HepG2 (cell line): ENCODE measurements around the gene MACROD2. TPM values are rescaled to one million over a fixed set of nuclear protein-coding genes. Genes with fewer than 3 reads are reported as not detected.

Experiments used
- ATAC-seq: fragments of 200-7000 bp; cut with Tn5 transposase; 3 replicates; pipeline ENCODE4 v1.9.1; 2020; ENCODE audit warnings: mild to moderate bottlenecking, moderate library complexity
- BruUV-seq: library from RNA; stranded (reverse); fragments of 400-500 nt; replicated peaks from 2 replicates; lab custom pipeline; 2021; lab: Mats Ljungman, UMichigan
- CTCF ChIA-PET: fragments of 300-600 bp; formaldehyde crosslinking; extraction: SDS; loops from one replicate; lab custom pipeline; 2021; ENCODE audit warnings: low total read pairs, inconsistent platforms, low intra/inter-chr PET ratio; lab: Yijun Ruan, JAX
- POLR2A ChIA-PET: fragments of 350-600 bp; sonication (Branson Sonifier 250); formaldehyde crosslinking; loops from one replicate; lab custom pipeline; 2020; ENCODE audit warnings: antibody characterized with exemption, inconsistent platforms; lab: Yijun Ruan, JAX
- DNase-seq: peaks from one replicate; pipeline ENCODE4 v3.0.0-alpha.2; 2015; ENCODE audit warnings: low spot score
- FAIRE-seq: peaks from 3 replicates; lab custom pipeline; 2011; peaks lifted over from hg19 to GRCh38; lab: Jason Lieb, UNC
- H2AFZ ChIP-seq: one replicate; pipeline ENCODE4 v1.6.1; 2011; ENCODE audit warnings: low read length, inconsistent platforms
- H3K27ac ChIP-seq: fragments of 300-600 bp; 3 replicates; pipeline ENCODE4 v1.8.0; 2011; ENCODE audit warnings: mixed run types, mild to moderate bottlenecking, mixed read lengths, low read length, inconsistent platforms; ENCODE audit not compliant: insufficient read depth; ENCODE audit errors: extremely low read length
- H3K27me3 ChIP-seq, 2 experiments: fragments of 200-600 bp in 1 of 2; 2 replicates in 1 of 2; 3 replicates in 1 of 2; pipeline versions ENCODE4 v1.6.0 to v1.8.0; 2011; ENCODE audit warnings: low read length in 2 of 2, mild to moderate bottlenecking in 2 of 2, moderate library complexity in 2 of 2, inconsistent platforms in 1 of 2; ENCODE audit not compliant: insufficient read depth in 2 of 2, control insufficient read depth in 1 of 2
- H3K36me3 ChIP-seq, 2 experiments: fragments of 200-600 bp in 1 of 2; replicated peaks in 1 of 2; 2 replicates in 1 of 2; 3 replicates in 1 of 2; pipeline versions ENCODE4 v1.5.1 to v1.8.0; 2011; ENCODE audit warnings: low read length in 2 of 2, inconsistent platforms in 1 of 2; ENCODE audit not compliant: insufficient read depth in 2 of 2, control insufficient read depth in 1 of 2
- H3K4me1 ChIP-seq: 2 replicates; pipeline ENCODE4 v1.5.1; 2012; ENCODE audit warnings: low read length, inconsistent platforms; ENCODE audit not compliant: insufficient read depth
- H3K4me2 ChIP-seq: 2 replicates; pipeline ENCODE4 v1.6.0; 2011; ENCODE audit warnings: low read depth, low read length, inconsistent platforms
- H3K4me3 ChIP-seq, 3 experiments: fragments of 200-600 bp in 1 of 3; sonication (generic), shearing (Covaris generic) in 1 of 3; replicated peaks in 1 of 3; 2 replicates each; pipeline ENCODE4 v1.5.1; 2011 to 2016; ENCODE audit warnings: low read length in 3 of 3, inconsistent platforms in 2 of 3, low read depth in 2 of 3, mild to moderate bottlenecking in 2 of 3, control low read depth in 1 of 3, mixed read lengths in 1 of 3; ENCODE audit not compliant: insufficient read depth in 1 of 3
- H3K79me2 ChIP-seq: one replicate; pipeline ENCODE4 v1.6.1; 2011; ENCODE audit warnings: low read length, inconsistent platforms; ENCODE audit not compliant: insufficient read depth
- H3K9ac ChIP-seq: 2 replicates; pipeline ENCODE4 v1.6.0; 2011; ENCODE audit warnings: mild to moderate bottlenecking, low read depth, low read length, inconsistent platforms; ENCODE audit not compliant: insufficient read depth
- H3K9me3 ChIP-seq: 2 replicates; pipeline ENCODE4 v1.5.1; 2012; ENCODE audit warnings: mild to moderate bottlenecking, low read length
- H4K20me1 ChIP-seq: 2 replicates; pipeline ENCODE4 v1.6.0; 2011; ENCODE audit warnings: inconsistent platforms, mild to moderate bottlenecking, low read length, moderate library complexity; ENCODE audit not compliant: insufficient read depth
- MAFK ChIP-seq, 2 experiments: IDR thresholded peaks in 1 of 2; conservative IDR thresholded peaks in 1 of 2; 2 replicates each; pipeline ENCODE4 v1.6.1; 2011; ENCODE audit warnings: improper control_type of control experiment in 2 of 2, low read length in 2 of 2
- RORA ChIP-seq: sonication (generic); formaldehyde crosslinking; IDR thresholded peaks from 2 replicates; pipeline ENCODE4 v1.5.0; 2020; ENCODE audit warnings: mild to moderate bottlenecking, missing genetic modification reagents, moderate library complexity
- ZNF337 ChIP-seq: sonication (generic); formaldehyde crosslinking; IDR thresholded peaks from 2 replicates; pipeline ENCODE4 v1.5.1; 2020; ENCODE audit warnings: missing genetic modification reagents, low read depth, mild to moderate bottlenecking, borderline replicate concordance
- ZNF432 ChIP-seq: sonication (generic); formaldehyde crosslinking; IDR thresholded peaks from 2 replicates; pipeline ENCODE4 v1.5.0; 2020; ENCODE audit warnings: missing genetic modification reagents, mild to moderate bottlenecking, borderline replicate concordance
- ZNF44 ChIP-seq: sonication (generic); formaldehyde crosslinking; IDR thresholded peaks from 2 replicates; pipeline ENCODE4 v1.5.1; 2020; ENCODE audit warnings: mild to moderate bottlenecking, missing genetic modification reagents
- ZNF598 ChIP-seq: sonication (generic); formaldehyde crosslinking; IDR thresholded peaks from 2 replicates; pipeline ENCODE4 v1.5.1; 2020; ENCODE audit warnings: mild to moderate bottlenecking, missing genetic modification reagents, borderline replicate concordance
- WGBS: methylation state at CpG from one replicate; pipeline ENCODE4 v1.1.6; 2017; ENCODE audit warnings: low lambda C conversion rate; 5-methylcytosine and 5-hydroxymethylcytosine counted together
- in situ Hi-C: cut with HindIII; loops from 2 replicates; pipeline ENCODE4 v1.10.0; 2017; ENCODE audit warnings: low pct_unique_long_range_greater_than_20kb; ENCODE audit not compliant: extremely low pct_ligation_motif_present
- intact Hi-C: fragments of 100-400 bp; cut with micrococcal nuclease; formaldehyde crosslinking; loops from one replicate; pipeline ENCODE4 v1.10.0; 2022; ENCODE audit not compliant: unreplicated experiment
- polyA plus RNA-seq, 8 experiments: library from polyadenylated mRNA; depleted of rRNA in 3 of 8; stranded (reverse) in 7 of 8; unstranded in 1 of 8; fragments of >200 nt; fragmentation: Illumina TruSeq in 4 of 8; extraction: Trizol in 4 of 8; gene quantifications; 2 replicates each; pipeline versions ENCODE4 v1.2.1 to v1.2.3, GENCODE V29; 2011 to 2016; ENCODE audit warnings: low read depth in 4 of 8, missing spikeins in 1 of 8, mixed read lengths in 1 of 8; ENCODE audit not compliant: insufficient read depth in 1 of 8
- total RNA-seq, 5 experiments: library from RNA; depleted of rRNA; stranded (reverse); fragments of >200 nt; fragmentation: Illumina TruSeq; extraction: Trizol; gene quantifications; 2 replicates each; pipeline ENCODE4 v1.2.3, GENCODE V29; 2016; ENCODE audit warnings: low read depth in 1 of 5
- TF ChIP-seq, protein P1 (sequence below): sonication (generic); formaldehyde crosslinking; IDR thresholded peaks from 2 replicates; pipeline ENCODE4 v1.9.0; 2021; ENCODE audit warnings: missing genetic modification reagents, borderline replicate concordance

The MACROD2 gene
- total and polyA plus RNA-seq, 2 of the 13 experiments (the other 11 are each of a cell fraction or from before 2014, with no cell fraction given): 0.13 to 0.51 TPM

DNA sequence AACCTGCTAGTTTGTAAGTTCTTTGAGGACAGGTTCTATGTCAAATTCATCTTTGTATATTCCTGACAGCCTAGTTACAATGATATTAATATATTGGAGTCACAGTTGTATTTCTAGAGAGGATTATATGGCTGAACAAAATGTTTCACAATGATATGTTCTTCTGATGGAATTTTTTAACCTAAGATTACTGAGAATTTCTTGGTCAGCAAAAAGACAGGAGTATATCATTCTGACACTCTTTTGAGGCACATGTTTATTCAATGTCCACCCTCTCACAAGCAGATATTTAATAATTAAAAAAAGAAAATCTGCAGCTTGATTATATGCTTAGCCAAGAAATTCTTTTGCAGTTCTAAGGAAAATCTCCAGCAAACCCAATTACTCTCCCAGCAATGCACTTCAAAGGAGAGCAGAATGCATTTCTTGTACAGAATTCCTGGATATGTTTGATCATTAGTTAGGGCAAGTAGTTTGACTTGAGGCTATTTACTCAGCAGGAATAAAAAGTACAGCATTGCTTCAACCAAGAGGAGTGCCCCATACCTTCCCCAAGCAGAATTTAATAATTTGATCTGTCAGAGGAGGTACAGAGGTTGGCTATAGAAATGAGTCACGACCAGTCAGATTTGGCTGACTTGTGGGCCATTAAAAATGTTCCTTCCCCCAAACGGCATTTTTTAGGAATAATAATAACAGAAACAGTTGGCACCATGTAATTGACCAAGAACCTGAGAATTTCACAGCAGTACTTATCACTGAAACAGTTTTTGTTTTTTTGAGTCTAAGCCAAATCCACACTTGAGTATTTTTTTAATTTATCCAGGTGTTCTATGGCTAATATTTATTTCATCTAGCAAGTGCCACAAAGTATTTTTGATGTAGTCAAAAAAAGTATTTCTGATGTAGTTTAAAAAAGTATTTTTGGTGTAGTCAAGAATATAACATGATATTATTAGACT is 850.2 kb downstream of the MACROD2 start:
- no peak for FAIRE-seq

DNA sequence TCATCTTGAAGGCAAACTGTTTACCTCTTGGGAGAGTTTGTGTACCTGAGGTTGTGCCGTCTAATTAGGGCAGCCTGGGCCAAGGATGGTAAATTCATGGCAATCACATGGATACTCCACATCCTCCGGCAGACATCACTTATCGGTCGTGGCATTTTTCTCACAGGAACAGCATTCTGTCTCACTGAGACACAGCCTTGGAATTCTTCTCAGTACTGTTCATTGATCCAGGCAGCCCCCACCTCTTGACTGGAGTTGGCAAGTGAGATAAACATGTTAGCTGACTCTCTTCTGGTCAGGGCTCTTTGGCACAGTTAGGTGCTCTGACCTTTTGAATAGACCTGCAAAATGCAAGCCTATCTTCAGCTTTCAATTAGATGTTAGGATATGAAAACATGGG is 853.5 kb downstream of the MACROD2 start:
- Histone ChIP-seq H3K36me3 (no peaks in the 10 kb centered on the region), H3K27me3 (no peaks in the 10 kb centered on the region), H3K9ac (no peak overlapping the region), H3K4me1 (no peaks in the 10 kb centered on the region), H3K9me3 (no peaks in the 10 kb centered on the region), H3K79me2 (no peaks in the 10 kb centered on the region), H3K4me2 (no peak overlapping the region), H3K4me3 (no peak overlapping the region), H3K27ac (no peak overlapping the region), H2AFZ (no peak overlapping the region), H4K20me1 (no peaks in the 10 kb centered on the region)
- intact Hi-C loops (no loop called here), in situ Hi-C loops (no loop called here)
- DNase-seq (no peak), ATAC-seq (no peak), FAIRE-seq (no peak)
- WGBS: 67% methylated on average over 4 of the region's 4 CpGs
- no TSS peak for BruUV-seq
- ChIA-PET CTCF (no interaction called here), POLR2A (no interaction called here)
- TF ChIP-seq ZNF337 (CRISPR knock-in tag): no peak
- TF ChIP-seq, protein P1, sequence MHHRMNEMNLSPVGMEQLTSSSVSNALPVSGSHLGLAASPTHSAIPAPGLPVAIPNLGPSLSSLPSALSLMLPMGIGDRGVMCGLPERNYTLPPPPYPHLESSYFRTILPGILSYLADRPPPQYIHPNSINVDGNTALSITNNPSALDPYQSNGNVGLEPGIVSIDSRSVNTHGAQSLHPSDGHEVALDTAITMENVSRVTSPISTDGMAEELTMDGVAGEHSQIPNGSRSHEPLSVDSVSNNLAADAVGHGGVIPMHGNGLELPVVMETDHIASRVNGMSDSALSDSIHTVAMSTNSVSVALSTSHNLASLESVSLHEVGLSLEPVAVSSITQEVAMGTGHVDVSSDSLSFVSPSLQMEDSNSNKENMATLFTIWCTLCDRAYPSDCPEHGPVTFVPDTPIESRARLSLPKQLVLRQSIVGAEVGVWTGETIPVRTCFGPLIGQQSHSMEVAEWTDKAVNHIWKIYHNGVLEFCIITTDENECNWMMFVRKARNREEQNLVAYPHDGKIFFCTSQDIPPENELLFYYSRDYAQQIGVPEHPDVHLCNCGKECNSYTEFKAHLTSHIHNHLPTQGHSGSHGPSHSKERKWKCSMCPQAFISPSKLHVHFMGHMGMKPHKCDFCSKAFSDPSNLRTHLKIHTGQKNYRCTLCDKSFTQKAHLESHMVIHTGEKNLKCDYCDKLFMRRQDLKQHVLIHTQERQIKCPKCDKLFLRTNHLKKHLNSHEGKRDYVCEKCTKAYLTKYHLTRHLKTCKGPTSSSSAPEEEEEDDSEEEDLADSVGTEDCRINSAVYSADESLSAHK (CRISPR knock-in tag): no peak
- no peak for TF ChIP-seq ZNF44 (CRISPR knock-in tag)
- no peak for TF ChIP-seq ZNF432 (CRISPR knock-in tag)

More for the DNA sequence above, 850.2 kb downstream of the MACROD2 start:
- no peak overlapping the region for H3K4me2 ChIP-seq
- no peaks in the 10 kb centered on the region for H4K20me1 ChIP-seq
- no peak for ATAC-seq
- ChIA-PET POLR2A (no interaction called here), CTCF (no interaction called here)
- H3K4me1 ChIP-seq: no peaks in the 10 kb centered on the region
- no peak overlapping the region for H2AFZ ChIP-seq
- H3K9me3 ChIP-seq: no peaks in the 10 kb centered on the region
- BruUV-seq: no TSS peak
- no peak overlapping the region for H3K27ac ChIP-seq
- H3K4me3 ChIP-seq: no peak overlapping the region
- no peak for DNase-seq
- no peaks in the 10 kb centered on the region for H3K79me2 ChIP-seq
- H3K27me3 ChIP-seq: no peaks in the 10 kb centered on the region
- no peak overlapping the region for H3K9ac ChIP-seq
- intact Hi-C loops (no loop called here), in situ Hi-C loops (no loop called here)
- no peaks in the 10 kb centered on the region for H3K36me3 ChIP-seq
- WGBS: 4% methylated on average over 2 of the region's 2 CpGs
- no peak for TF ChIP-seq ZNF598
- no peak for TF ChIP-seq RORA (CRISPR knock-in tag)
- peak; percentile 7 to 54; a peak in 2 of 4 replicates for TF ChIP-seq MAFK (conservative IDR thresholded peaks at IDR 0.05 in 1 of 2, IDR thresholded peaks at IDR 0.05 in 1 of 2; ENCODE audit: low read length in 2 of 2)
